Activated CD4-positive, alpha-beta T cell treated with anti-CD3 and anti-CD28 coated beads for 48 hours (primary cell): Measurements from ENCODE around the gene C11orf97.
"Not testable (repeated sequence)": the region's sequence is repeated elsewhere in the genome, so short reads cannot be mapped to it uniquely, and the experiment has no call there.

Source experiments
- DNase-seq: peaks from one replicate; pipeline ENCODE4 v3.0.0-alpha.2; 2020

The C11orf97 gene

DNA sequence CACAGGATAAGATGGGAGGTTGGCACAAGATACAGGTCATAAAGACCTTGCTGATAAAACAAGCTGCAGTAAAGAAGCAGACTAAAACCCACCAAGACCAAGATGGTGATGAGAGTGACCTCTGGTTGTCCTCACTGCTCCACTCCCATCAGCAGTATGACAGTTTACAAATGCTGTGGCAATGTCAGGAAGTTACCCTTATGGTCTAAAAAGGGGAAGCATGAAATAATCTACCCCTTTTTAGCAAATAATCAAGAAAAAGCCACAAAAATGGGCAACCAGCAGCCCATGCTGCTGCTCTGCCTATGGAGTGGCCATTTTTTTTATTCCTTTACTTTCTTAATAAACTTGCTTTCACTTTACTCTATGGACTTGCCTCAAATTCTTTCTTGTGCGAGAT lies 46.2 kb downstream of the C11orf97 start:
- DNase-seq, result no peak

DNA sequence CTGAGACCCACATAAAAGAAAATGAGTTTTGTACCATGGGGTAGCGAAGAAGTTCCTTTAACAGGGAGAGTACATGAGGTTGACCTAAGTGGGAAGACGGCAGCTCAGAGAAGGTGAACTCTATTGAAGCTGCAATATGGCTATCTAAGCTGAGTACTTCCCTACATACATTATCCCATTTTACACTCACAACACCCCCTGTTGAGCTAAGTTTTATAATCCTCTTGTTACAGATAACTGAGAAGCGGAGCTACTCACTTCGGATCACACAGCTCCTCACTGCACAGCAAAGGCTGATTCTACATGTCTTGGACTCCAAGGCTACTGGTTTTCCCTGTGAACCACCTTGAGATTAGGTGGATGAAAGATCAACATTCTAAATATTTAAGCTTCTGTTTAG lies 46.7 kb downstream of the C11orf97 start:
- no peak for DNase-seq

DNA sequence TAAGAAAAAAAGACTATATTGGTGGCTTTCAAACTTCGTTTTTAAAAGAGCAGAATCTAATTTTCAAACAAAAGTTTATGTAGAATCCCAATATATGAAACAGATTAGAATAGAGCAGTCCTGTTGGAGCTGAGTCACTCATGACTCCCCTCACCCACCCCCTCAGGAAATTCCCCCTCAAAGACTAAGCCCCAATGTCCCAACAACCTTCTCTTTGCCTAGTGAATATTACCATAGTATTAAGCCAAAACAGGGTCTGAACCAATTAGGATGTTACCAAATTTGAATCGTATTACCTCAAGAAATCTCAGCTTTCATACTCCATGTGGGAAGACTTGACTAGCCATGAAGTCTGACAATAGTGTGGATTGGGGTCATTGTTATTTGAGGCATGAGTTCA lies 47.1 kb downstream of the C11orf97 start:
- no peak for DNase-seq

DNA sequence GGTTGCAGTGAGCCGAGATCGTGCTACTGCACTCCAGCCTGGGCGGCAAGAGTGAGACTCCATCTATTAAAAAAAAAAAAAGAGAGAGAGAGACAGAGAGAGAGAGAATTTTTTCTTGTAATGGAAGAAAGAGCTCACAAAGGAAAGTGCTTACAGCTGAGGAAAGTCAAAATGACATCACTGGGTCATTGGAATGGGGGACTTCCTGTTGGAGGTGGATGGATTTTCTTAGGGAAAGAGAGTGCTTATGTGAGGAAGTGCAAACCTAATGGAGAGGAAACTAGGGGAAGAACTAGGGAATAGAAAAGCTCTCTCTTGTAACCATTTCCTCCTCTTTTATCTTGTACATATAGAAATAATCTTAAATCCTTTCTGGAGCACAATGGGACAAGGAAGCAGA lies 48.6 kb downstream of the C11orf97 start:
- DNase-seq, result no peak

DNA sequence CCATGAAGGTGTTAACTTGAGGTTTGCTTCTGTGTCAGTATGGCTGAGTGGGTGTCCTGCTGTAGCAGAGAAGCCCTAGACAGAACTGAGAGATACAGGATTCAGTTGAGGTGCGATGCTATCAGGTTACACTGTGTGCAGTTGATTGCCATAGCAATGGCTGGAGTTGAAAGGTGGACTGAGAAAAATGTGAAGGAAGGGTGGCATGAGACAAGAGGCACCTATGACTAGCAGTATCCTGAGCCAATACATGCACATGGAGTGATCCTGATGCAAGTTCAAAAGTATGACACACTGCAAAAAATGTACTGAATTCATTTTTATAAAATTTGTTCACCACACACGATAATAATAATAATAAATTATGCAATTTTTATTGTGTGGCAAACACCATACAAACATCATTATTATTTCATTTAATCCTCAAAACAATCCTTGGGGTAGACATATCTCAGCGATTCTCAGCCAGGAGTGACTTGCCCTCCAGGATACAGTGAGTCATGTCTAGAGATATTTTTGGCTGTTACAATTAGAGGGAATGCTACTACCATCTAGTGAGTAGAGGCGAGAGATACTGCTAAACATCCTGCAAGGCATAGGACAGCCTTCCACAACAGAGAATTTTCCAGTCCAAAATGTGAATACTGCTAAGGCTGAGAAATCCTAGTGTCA lies 51.1 kb downstream of the C11orf97 start:
- DNase-seq, result no peak

DNA sequence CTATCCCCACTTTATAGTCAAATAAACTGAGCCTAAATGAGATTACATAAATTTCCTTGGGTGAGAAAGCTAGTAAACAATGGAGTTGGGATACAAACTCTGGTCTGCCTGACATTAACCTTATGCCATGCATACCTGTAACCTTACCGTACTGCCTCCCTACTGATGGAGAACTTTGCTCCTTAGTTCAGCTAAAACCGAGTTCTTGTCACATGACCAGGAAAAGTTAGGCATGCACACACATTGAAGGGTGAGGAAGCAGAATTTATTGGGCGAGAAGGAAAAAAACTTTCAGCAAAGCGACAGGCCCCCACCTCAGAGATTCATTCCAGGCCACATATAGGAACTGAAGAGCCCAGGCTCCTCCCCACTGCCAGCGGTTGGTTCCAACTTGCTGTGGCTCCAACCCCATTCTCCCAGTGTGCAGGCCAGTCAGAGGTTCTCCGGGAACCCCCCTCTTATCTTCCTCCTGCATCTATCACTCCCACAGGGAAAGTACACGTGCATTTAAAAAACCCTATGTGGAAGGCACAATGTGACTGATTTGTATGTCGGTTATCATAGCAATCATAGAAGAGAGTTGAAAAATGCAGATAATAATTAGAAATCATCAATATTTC lies 51.7 kb downstream of the C11orf97 start:
- no peak for DNase-seq

DNA sequence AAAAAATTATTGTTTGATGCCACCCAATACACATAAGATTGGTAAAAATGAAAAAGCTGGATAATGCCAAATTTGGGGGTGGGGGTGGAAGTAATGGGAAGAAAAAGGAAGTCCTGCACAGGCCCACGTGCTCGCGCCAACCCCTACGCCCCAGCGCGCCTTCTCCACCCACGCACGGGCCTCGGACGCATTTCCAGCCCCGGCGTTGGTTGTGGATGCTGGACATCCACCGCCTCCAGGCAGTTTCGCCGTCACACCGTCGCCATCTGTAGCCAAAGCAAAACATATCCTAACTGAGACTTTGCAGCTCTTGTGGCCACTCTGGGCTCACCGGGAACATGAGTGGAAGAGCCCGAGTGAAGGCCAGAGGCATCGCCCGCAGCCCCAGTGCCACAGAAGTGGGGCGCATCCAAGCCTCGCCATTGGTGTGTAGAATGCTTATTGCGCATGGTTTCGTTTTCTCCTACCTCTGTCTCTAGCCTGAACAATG lies 55.0 kb downstream of the C11orf97 start, which contains the start of gene PIWIL4:
PIWIL4 (plus strand) TSS at position 188 of the 490 bp plus-strand sequence; CDS start at position 339, 151 bp downstream.
- DNase-seq, result no peak

DNA sequence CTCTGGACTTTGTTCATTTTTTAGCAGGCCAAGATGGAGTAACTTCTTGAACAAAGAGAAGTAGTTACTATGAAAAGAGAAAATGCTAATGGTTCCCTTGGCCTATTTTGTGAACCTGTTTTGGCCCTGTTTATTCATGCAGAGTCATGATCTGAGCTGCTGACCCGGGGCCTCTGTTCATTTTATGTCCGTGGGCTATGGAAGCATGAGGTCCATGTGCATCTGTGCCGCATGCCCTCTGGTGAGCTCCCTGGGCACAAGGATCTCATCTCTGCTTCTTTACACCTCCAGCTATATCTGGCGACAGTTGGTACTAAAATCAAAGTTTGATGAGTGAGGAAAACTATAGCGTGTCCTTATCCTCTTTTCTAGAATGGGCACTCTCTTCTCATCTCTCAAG lies 55.9 kb downstream of the C11orf97 start:
- DNase-seq, result no peak

DNA sequence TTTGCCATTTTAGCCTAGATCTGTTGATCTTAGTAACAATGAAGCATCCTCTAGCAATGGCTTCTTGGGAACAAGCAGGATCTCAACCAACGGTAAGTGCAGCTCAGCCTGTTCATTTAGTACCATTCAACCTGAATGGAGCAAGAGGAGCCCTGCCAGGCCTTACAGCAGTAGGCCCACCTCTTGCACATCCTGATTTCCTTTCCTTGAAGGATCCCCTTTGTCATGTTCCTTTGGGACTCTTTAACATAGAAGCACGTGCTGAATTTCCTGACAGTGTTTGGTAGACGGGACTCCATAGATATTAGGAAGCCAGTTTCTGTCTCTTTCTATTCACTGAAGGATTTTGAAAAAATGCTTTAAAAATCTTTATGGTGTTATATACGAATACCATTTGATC lies 56.5 kb downstream of the C11orf97 start:
- DNase-seq, result no peak

DNA sequence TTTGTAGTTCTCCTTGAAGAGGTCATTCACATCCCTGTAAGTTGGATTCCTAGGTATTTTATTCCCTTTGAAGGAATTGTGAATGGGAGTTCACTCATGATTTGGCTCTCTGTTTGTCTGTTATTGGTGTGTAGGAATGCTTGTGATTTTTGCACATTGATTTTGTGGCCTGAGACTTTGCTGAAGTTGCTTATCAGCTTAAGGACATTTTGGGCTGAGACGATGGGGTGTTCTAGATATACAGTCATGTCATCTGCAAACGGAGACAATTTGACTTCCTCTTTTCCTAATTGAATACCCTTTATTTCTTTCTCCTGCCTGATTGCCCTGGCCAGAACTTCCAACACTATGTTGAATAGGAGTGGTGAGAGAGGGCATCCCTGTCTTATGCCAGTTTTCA lies 60.7 kb downstream of the C11orf97 start:
- not testable (repeated sequence) for DNase-seq

DNA sequence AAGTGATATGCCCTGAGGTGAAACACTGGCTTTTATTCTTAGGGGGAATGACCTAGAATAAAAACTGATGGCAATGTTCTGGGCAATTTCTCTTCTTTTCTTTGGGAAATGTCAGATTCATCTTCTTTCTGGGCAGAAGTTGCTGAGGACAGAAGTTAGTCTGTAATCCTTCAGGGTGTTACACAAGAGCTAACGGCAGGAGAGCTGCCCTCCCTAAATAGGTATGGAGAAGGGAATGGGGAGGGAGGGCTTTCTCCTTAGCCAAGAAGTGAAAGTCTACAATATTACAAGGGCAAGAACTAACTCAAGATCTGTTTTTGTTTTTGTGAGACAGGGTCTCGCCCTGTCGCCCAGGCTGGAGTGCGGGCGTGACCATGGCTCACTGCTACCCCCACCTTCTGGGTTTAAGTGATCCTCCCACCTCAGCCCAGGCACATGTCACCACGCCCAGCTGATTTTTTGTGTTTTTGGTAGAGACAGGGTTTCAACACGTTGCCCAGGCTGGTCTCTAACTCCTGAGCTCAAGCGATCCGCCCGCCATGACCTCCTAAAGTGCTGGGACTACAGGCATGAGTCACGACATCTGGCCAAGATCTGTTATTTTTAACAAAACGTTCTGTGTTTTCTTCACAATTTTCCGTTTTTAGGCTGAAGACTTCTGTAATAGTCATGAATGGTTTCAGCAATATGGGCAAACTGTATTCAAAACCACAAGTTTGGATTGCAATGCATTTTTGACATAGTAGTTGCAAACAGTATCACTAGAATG lies 62.1 kb downstream of the C11orf97 start:
- DNase-seq, result no peak

DNA sequence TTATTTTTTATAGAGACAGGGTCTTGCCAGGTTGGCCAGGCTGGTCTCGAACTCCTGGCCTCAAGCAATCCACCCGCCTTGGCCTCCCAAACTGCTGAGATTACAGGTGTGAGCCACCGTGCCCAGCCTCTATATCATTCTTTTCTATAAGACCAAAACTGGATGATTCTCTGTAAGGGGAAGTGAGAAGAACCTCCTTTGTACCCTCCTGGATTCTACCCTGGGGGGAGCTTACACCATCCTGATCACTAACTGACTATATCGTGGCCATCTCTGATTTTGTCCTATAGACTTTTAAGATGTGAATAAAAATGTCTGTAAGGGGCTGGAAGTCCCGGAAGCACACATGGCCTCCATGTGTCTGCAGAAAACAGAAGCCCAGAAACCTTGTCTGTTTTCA lies 64.0 kb downstream of the C11orf97 start:
- no peak for DNase-seq

DNA sequence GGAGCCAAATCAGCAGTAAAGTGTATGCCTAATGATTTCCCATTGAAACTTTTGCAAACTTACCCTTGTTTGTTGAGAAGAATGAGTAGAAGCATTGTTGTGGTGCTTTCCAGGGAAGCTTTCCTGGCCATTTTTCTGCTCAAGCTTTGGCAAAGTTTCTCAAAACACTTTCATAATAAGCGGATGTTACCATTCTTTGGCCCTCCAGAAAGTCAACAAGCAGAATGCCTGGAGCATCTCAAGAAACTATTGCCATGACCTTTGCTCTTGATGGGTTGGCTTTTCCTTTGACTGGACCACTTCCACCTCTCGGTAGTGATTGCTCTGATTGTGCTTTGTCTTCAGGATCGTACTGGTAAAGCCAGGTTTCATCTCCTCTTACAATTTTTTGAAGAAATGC lies 65.6 kb downstream of the C11orf97 start:
- no peak for DNase-seq
